ENCODE measurements around the gene C2CD4C. TPM values are rescaled to one million over a fixed set of nuclear protein-coding genes. Genes with fewer than 3 reads are reported as not detected.
"Not testable (repeated sequence)": the region's sequence is repeated elsewhere in the genome, so short reads cannot be mapped to it uniquely, and the experiment has no call there.

C2CD4C gene
- total RNA-seq, 2 donors from 2014 or later = 0.26 to 0.55 TPM

GRCh38 chr19:455031-455705 lies 46.2 kb upstream of the C2CD4C start:
- TF ChIP-seq CTCF (IDR thresholded peaks at IDR 0.05) = no peak
- Histone ChIP-seq H3K27ac (no peak overlapping the region), H3K9me3 (no peaks in the 10 kb centered on the region), H3K27me3 (no peaks in the 10 kb centered on the region), H3K4me1 (peaks cover 0 to 6% of the 10 kb centered on the region in 2 donors), H3K4me3 (no peak overlapping the region), H3K36me3 (no peaks in the 10 kb centered on the region)
- no peak for DNase-seq (ENCODE audit: low spot score)

- TF ChIP-seq CTCF (IDR thresholded peaks at IDR 0.05) = no peak
- Histone ChIP-seq H3K4me1 (no peaks in the 10 kb centered on the region), H3K9me3 (no peaks in the 10 kb centered on the region), H3K4me3 (no peak overlapping the region), H3K27ac (no peak overlapping the region), H3K36me3 (no peaks in the 10 kb centered on the region), H3K27me3 (no peaks in the 10 kb centered on the region)
- DNase-seq (ENCODE audit: low spot score) = no peak
Measured at GRCh38 chr19:453606-454005, 44.7 kb upstream of the C2CD4C start.

- TF ChIP-seq CTCF (IDR thresholded peaks at IDR 0.05) = no peak
- no peaks in the 10 kb centered on the region for H3K36me3 ChIP-seq
Measured at GRCh38 chr19:452829-453228, 43.9 kb upstream of the C2CD4C start.

GRCh38 chr19:450912-451481 lies 42.0 kb upstream of the C2CD4C start:
- not testable (repeated sequence) for H3K36me3 ChIP-seq; H3K9me3 ChIP-seq; H3K4me1 ChIP-seq; H3K4me3 ChIP-seq; H3K27me3 ChIP-seq; DNase-seq (ENCODE audit: low spot score); H3K27ac ChIP-seq

More at GRCh38 chr19:452829-453228, 43.9 kb upstream of the C2CD4C start:
- H3K4me1 ChIP-seq = no peaks in the 10 kb centered on the region
- no peak overlapping the region for H3K4me3 ChIP-seq
- DNase-seq (ENCODE audit: low spot score) = no peak
- H3K9me3 ChIP-seq = no peaks in the 10 kb centered on the region
- no peaks in the 10 kb centered on the region for H3K27me3 ChIP-seq
- H3K27ac ChIP-seq = no peak overlapping the region

GRCh38 chr19:449916-450315 lies 41.0 kb upstream of the C2CD4C start:
- no peak for DNase-seq (ENCODE audit: low spot score)
- no peak overlapping the region for H3K4me3 ChIP-seq
- H3K27ac ChIP-seq = no peak overlapping the region
- no peaks in the 10 kb centered on the region for H3K9me3 ChIP-seq
- no peaks in the 10 kb centered on the region for H3K27me3 ChIP-seq
- H3K36me3 ChIP-seq = no peaks in the 10 kb centered on the region
- no peaks in the 10 kb centered on the region for H3K4me1 ChIP-seq
- no peak for TF ChIP-seq CTCF (IDR thresholded peaks at IDR 0.05)

- no peaks in the 10 kb centered on the region for H3K27me3 ChIP-seq
- no peak for TF ChIP-seq CTCF (IDR thresholded peaks at IDR 0.05)
- no peaks in the 10 kb centered on the region for H3K36me3 ChIP-seq
- peak overlapping the region in 1 of 2 donors; percentile 27 for H3K27ac ChIP-seq
- no peaks in the 10 kb centered on the region for H3K9me3 ChIP-seq
- H3K4me3 ChIP-seq = no peak overlapping the region
- DNase-seq (ENCODE audit: low spot score) = no peak
- no peaks in the 10 kb centered on the region for H3K4me1 ChIP-seq
Measured at GRCh38 chr19:447816-448560, 39.0 kb upstream of the C2CD4C start.

Data from right atrium auricular region (tissue), 2 donors.